ENCODE results near the gene SGSH.

SGSH gene

DNA sequence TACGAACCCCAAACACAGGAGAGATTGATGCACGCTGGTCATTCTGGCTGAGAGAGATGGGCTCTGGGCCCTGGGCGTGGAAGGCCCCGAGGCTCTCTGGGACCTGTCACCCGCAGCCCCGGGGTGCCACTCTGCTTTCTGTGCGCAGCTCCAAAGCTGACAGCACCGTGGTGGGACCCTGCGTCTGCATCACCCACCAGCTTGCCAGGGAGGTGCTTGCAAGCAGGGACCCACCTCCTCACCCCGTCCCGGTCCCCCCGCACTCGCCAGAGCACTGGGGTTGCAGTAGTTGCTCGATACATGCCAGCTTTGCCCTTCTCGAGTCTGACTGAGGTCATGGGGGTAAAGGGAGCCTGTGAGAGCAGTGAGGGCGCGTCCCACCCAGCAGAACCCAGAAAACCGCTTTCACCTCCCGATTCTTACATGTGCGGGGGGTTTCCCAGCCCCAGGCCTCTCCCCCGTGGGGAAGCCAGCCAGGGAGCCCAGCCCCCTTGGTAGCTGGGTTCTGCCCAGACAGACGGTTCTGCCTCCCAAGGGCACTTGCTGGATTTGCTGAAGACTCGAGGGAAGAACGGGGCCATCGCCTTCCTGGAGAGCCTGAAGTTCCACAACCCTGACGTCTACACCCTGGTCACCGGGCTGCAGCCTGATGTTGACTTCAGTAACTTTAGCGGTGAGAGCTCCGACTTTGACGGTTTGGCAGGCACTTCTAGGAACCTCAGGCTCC is 37.9 kb downstream of the SGSH start:
- DNase-seq = no peak

DNA sequence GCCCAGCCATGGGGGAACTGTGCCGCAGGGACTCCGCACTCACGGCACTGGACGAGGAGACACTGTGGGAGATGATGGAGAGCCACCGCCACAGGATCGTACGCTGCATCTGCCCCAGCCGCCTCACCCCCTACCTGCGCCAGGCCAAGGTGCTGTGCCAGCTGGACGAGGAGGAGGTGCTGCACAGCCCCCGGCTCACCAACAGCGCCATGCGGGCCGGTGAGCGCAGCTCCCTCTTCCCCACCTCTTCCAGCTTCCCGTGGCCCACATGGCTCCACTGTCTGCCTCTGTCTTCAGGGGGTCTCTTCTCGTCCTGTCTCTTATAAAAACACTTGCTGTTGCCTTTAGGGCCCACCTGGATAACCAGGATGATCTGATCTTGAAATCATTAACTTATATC is 38.7 kb downstream of the SGSH start:
- no peak for DNase-seq

- DNase-seq = no peak
Observed at GRCh38 chr17:80180192-80180591, 39.9 kb downstream of the SGSH start.

DNA sequence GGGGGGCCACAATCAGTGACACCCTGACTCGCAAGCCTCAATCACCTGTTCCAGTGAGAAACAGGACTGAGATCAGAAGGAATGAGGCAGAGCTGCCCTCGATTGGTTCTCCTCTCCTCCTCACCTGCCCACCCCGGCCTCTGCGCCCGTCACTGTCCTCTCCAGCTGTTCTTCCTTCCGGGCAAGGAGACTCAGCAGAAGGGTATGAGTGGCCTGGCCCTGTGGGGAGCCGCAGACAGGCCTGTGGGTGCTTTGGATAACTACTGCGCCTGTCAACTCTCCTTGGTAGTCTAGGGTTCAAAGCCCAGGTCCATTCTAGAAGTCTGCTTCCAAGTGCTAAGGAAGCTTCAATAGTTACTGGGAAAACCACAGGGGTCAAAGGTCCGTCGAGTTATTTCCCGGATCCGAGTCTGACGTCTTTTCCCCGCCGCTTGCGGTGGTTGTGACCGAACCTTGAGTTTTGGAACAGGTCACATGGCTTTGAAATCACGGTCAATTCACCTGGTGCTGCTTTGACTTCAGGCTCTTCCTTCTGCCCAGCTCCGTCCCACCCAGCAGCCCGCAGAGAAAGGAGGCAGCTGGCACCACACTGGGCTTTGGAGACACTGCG is 42.0 kb downstream of the SGSH start:
- no peak for DNase-seq

- no peak for DNase-seq
Observed at GRCh38 chr17:80176757-80177156, 43.4 kb downstream of the SGSH start.

DNA sequence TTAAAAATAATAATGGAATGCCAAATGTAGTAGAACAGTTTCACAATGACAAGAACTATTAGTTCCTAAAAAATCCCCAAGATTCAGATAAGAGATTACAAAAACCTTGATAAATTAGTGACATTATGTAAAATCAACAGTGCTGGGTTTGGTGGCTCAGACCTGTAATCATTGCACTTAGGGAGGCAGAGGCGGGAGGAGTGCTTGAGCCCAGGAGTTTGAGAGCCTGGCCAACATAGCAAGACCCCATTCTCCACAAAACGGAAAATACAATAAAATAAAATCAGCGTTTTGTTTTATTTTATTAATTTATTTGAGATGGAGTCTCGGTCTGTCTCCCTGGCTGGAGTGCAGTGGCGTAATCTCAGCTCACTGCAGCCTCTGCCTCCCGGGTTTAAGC is 46.2 kb downstream of the SGSH start:
- DNase-seq = no peak

DNA sequence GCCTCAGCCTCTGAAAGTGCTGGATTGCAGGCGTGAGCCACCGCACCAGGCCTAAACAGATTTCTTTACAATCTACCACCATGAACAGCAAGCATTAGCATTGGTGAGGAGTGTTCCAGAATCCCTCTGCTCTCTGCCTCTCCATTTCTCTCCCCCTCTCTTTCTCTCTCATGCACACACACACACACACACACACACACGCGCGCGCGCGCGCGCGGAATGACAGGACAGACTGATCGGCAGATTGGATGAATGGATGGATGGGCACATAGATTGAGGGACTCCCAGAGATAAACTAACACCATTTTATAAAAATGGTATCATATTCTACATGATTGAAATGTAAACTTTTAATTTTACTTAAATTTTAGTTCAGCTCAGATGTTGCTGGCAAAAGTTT is 47.0 kb downstream of the SGSH start:
- DNase-seq = no peak

- DNase-seq = no peak
Observed at GRCh38 chr17:80171681-80172080, 48.5 kb downstream of the SGSH start.

DNA sequence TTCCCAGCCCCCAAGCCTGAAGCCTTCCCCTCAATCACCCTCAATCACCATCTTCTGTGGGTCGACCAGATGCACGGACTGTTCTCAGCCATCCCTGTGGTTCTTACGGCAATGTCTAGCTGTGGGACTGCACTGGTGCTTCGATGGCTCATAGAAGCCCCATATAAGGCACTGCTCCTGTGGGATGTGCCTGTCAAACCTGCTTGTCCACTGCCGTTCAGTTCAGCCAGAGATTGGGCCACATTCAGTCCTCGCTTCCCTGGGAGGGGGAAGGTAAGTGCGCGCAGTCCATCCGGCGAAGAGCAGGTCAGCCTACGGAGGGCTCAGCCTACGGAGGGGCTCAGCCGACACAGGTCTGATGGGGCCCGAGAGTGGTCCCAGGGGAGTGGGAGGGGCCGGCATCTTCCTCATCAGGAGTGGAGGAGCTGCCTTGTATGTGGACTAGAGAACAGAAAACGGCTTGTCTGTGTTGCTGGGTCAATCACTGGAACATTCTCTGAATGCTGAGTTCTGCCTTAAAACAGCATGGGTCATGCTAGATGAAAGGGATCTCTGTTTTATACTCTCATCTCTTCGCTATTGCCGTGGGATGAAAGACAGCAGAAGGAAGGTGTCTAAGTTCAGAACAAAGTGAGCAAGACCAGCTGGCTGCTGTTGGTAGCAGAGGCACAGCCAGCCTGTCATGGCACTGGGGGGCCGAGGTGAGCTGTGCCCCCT is 50.2 kb downstream of the SGSH start, which contains the start of gene CARD14:
Gene CARD14, plus strand, starts transcription at position 247 of the 717 bp plus-strand sequence. CDS start 11,409 bp downstream, outside the sequence.
- no peak for DNase-seq

DNA sequence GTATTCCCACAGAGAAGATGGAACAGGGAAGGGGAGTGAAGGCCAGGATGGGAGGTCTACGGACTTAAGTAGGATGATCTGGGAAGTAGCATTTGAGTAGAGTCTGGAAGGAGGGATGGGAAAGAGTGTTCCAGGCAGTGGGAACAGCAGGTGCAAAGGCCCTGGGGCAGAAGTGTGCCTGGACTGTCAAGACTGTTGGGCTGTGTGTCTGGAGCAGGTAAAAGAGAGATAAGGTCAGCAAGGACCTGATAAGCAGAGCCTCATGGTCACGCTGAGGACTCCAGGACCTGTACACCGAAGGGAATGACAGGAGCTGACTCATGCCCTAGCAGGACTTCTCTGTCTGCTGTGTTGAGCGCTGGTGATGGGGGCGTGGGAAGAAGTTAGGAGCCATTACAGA is 51.0 kb downstream of the SGSH start:
- no peak for DNase-seq

DNA sequence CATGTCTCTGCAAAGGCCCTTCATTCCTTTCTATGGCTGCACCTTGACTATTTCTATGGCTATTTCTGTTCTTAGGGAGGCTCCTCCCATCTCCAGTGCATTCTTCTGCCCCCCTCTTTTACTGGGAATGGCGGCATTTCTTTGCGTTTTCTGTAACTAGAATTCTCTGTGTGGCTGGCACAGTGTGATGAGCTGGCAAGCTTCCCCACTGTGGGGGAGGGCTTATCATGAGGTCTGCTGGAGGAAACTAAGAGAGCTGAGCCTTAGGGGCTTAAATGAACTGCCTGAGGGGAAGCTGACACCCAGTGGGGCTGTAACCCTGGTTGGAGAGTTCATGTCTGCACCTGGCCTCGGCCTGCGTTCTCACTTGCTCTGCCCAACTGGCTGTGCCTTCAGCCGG is 51.8 kb downstream of the SGSH start:
- no peak for DNase-seq

- DNase-seq = no peak
Observed at GRCh38 chr17:80166446-80166845, 53.7 kb downstream of the SGSH start.

- no peak for DNase-seq
Observed at GRCh38 chr17:80164185-80164584, 55.9 kb downstream of the SGSH start.

GRCh38 chr17:80163336-80163735 is 56.8 kb downstream of the SGSH start:
- no peak for DNase-seq

DNA sequence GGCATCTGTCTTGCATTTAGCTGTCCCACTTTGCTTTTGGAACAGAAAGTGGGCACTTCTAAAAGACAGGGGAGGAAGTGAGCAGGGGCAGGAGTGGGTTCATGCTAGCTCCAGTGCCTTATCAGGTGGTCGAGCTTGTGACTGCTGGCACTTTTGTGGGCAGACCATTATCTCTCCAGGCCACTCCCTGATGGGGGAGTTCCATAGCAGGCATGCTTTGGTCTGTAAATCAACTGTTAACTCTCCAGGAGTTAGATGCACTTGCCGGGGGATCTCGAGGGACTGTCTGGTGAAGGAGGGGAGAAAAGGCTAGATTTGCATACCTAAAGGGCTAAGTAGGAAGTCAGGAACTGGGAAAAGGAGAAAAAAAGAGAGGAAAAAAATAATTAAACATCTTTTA is 59.6 kb downstream of the SGSH start:
- DNase-seq = no peak

Data from CD4-positive, alpha-beta T cell treated with Interleukin-6 for 4 hours (primary cell).